ENCODE measurements around the gene MTHFSD.

MTHFSD gene

DNA sequence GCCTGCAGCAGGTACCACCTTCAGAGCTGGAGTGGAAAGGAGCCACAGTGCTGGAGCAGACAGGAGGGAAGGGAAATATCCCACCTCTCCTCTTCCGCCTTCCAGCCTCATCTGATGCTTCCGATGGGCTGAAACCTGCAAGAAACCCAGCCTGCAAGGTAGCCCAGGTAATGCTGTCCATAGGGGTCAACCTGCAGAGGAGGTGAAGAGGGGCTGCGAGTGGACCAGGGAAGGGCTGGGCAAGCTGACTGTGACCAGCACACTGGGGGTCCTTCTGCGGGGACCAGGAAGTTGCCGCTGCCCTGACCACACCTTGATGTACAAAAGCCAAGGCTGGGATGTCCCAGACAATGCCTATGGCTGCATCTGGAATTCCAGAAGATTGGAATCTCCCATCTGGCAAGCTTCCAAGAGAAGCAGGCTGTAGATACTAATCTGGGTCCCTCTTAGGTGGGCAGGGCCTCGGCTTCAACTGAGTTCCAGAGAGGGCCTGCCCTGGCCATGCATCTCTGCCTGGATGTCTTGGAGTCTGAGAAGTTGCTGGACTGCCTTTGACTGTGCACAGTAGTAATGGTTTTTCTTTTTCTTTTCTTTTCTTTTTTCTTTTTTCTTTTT lies 29.1 kb upstream of the MTHFSD start:
- DNase-seq (ENCODE audit: low spot score), result no peak

- no peak for DNase-seq (ENCODE audit: low spot score)
Observed at GRCh38 chr16:86581458-86581857, 26.4 kb upstream of the MTHFSD start.

GRCh38 chr16:86580791-86581170 lies 25.7 kb upstream of the MTHFSD start:
- DNase-seq (ENCODE audit: low spot score), result no peak

GRCh38 chr16:86580063-86580790 lies 25.2 kb upstream of the MTHFSD start:
- DNase-seq (ENCODE audit: low spot score), result no peak

GRCh38 chr16:86579268-86580062 lies 24.4 kb upstream of the MTHFSD start:
- no peak for DNase-seq (ENCODE audit: low spot score)

GRCh38 chr16:86578611-86579267 lies 23.7 kb upstream of the MTHFSD start:
- DNase-seq (ENCODE audit: low spot score), result no peak

GRCh38 chr16:86578061-86578599 lies 23.1 kb upstream of the MTHFSD start, which contains the start of gene FOXL1:
Gene FOXL1, plus strand, starts transcription at chr16:86578549. Its CDS starts 175 bp downstream, at chr16:86578724.
- DNase-seq (ENCODE audit: low spot score), result no peak

DNA sequence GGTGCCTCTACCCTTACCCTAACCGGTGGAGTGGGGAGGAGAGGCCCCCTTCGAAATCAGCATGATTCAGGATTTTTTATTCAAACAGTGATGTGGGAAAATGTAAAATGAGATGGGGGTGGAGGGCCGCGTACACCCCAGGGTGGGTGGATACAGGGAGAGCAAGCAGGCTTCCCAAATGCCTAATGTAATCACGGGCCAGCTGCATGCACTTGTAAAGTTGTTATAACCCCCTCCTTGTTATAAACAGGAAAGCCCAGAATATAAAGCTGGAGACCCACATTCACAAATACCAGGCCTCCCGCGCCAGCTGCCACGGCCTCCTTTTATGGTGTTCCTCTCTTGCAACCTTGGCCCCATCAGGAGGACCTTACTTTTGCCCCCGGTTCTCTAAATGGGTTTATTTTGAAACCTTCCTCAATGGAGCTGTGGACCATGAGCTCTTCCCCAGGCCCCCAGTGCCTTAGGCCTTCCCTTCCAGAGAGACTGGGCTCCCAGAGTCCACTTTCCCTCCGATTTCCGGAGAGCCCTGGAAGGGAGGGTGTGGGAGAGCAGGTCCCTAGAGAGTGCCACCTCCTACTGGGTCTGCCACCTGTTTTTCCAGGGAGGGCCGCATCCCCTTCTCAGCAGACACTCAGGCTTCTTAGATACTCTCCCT lies 22.4 kb upstream of the MTHFSD start:
- DNase-seq (ENCODE audit: low spot score), result no peak

DNA sequence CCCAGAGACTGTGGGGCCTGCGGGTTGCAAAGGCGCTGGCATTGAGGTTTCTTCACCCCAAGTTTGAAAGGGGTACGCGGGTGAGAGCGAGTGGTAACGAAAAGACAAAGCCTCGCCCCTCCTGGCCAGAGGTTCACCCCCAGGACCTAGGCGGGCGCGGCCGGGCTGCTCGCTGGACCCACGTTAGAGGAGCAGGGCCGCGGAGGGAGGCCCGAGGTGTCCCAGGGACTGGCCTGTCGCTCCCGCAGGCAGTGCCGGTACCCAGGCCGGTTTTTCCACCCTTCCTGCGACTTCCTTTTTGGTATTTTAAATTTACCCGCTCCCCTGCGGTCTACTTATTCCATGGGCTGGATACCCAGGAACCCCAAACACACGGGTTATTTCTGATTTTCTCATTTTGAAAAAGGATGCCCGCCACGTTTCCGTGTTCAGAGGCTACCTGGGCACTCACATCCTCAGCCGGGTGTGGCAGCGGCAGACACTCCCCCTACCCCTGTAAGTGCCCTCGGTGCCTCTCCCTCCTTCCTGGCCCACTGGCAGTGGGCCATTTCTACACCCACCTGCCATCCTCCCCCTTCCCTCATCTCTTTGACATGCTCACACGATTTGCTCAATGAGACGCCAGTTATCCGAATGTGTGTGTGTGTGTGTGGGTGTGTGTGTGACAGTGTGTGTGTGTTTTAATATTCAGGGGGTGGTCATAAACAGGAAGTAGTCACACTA lies 21.7 kb upstream of the MTHFSD start:
- DNase-seq (ENCODE audit: low spot score), result peak; percentile 46

GRCh38 chr16:86575754-86576557 lies 20.9 kb upstream of the MTHFSD start:
- DNase-seq (ENCODE audit: low spot score), result peak; percentile 91

GRCh38 chr16:86575095-86575685 lies 20.2 kb upstream of the MTHFSD start:
- no peak for DNase-seq (ENCODE audit: low spot score)

DNA sequence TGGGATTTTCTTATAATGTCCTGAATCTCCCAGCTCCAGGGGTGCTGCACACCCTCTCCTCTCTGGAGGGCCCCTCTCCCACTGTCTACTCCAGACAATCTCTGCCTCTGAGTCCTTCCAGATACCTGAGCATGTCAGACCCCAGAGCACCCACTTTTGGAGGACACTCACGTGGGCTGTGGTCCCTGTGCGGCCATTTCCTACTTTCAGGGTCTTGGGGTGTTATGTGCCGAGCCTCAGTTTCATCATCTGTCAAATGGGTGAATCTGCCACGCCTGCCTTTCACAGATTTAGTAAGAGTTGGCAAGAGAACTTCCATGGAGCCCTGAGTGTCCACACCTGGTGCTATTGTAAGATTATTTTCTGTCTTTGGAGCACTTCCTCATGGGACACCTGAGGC lies 19.6 kb upstream of the MTHFSD start:
- no peak for DNase-seq (ENCODE audit: low spot score)

DNA sequence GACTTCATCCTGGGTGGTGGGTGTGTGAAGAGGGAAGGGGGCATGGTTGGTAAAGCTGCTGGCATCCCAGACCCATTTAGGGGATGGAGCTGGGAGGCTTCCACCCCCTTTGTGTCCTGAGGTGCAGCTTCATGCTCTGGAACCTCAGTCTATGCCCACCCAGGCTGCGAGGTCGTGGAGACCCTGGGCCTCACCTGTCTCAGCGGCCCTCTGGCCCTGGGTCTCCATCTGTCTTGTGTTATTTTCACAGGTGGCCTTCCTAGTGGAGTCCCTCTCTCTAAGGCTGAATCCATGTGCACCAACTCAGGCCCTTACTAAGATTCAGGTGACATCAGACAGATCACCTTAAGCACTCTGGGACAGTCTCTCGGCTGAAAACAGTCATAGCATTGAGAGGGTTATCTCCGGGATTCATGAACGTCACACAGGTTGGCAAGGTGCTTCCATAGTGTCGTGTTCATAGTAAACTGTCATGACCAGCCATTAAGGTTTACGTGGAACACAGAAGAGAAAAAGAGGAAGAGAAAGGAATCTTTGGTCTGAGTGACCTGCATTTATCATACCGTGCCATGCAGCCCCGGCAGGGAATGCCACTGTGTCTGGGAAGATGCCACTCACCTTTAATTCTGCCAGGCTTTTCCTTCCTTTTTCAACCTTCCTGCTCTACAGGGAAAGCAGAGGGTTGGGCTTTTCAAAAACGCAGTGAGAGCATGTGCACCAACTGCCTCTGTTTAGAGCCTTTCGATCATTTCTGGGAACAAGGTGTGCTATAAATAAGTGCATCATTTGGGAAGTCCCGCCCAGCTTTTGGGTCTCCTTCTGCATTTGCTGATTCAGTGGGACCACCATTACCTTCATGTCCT lies 18.8 kb upstream of the MTHFSD start:
- DNase-seq (ENCODE audit: low spot score), result no peak

DNA sequence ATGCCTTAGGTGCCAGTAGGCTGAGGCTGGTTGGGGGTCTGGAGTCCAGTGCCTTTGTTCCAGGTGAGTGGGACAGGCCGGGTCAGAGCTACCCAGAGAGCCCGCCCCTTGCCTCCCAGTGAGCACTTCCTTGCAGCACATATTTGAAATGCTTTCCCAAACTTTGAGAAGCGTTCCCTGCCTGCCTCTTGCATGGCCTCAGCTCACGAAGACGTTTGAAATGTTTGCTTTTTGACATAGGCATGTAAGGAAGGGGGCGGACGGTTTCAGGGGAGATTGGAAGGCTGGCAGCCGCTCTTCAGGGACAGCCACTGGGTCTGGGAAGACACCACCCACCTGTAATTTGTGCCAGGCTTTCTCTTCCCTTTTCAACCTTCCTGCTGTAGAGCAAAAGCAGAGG lies 18.2 kb upstream of the MTHFSD start:
- DNase-seq (ENCODE audit: low spot score), result no peak

- no peak for DNase-seq (ENCODE audit: low spot score)
Observed at GRCh38 chr16:86572606-86573005, 17.6 kb upstream of the MTHFSD start.

GRCh38 chr16:86572041-86572521 lies 17.0 kb upstream of the MTHFSD start:
- no peak for DNase-seq (ENCODE audit: low spot score)

GRCh38 chr16:86571530-86571915 lies 16.5 kb upstream of the MTHFSD start:
- no peak for DNase-seq (ENCODE audit: low spot score)

Data from SW480 (cell line).